HepG2 (cell line): ENCODE data around the gene KLHL36. TPM values are rescaled to one million over a fixed set of nuclear protein-coding genes. Genes with fewer than 3 reads are reported as not detected.

Experiments used
- ARID2 ChIP-seq: sonication (generic); formaldehyde crosslinking; IDR thresholded peaks from 2 replicates; pipeline ENCODE4 v1.8.1; 2022; ENCODE audit warnings: mild to moderate bottlenecking, missing genetic modification reagents, borderline replicate concordance
- CENPT ChIP-seq: sonication (generic); formaldehyde crosslinking; IDR thresholded peaks from 2 replicates; pipeline ENCODE4 v1.8.0; 2022; ENCODE audit warnings: low read depth, mild to moderate bottlenecking, moderate library complexity, missing genetic modification reagents
- ESRRA ChIP-seq: sonication (generic); formaldehyde crosslinking; IDR thresholded peaks from 2 replicates; pipeline ENCODE4 v1.5.1; 2020; ENCODE audit warnings: mild to moderate bottlenecking, low read depth, missing genetic modification reagents
- FOSL2 ChIP-seq: sonication (generic); formaldehyde crosslinking; IDR thresholded peaks from 2 replicates; pipeline ENCODE4 v1.4.0; 2020; ENCODE audit warnings: missing genetic modification reagents
- FOXA3 ChIP-seq: IDR thresholded peaks from 2 replicates; pipeline ENCODE4 v1.6.1; 2016; ENCODE audit warnings: missing genetic modification reagents, missing compliant biosample characterization
- PAF1 ChIP-seq: IDR thresholded peaks from 2 replicates; pipeline ENCODE4 v1.6.1; 2016; ENCODE audit warnings: missing genetic modification reagents, missing compliant biosample characterization
- PHF8 ChIP-seq: sonication (generic); formaldehyde crosslinking; IDR thresholded peaks from 2 replicates; pipeline ENCODE4 v1.5.0; 2020; ENCODE audit warnings: missing genetic modification reagents
- RORA ChIP-seq: sonication (generic); formaldehyde crosslinking; IDR thresholded peaks from 2 replicates; pipeline ENCODE4 v1.5.0; 2020; ENCODE audit warnings: mild to moderate bottlenecking, missing genetic modification reagents, moderate library complexity
- ZFP36L2 ChIP-seq: sonication (generic); formaldehyde crosslinking; IDR thresholded peaks from 2 replicates; pipeline ENCODE4 v1.4.0; 2020; ENCODE audit warnings: missing genetic modification reagents
- ZFY ChIP-seq: sonication (generic); formaldehyde crosslinking; IDR thresholded peaks from 2 replicates; pipeline ENCODE4 v1.4.0; 2020; ENCODE audit warnings: missing genetic modification reagents
- ZNF142 ChIP-seq: sonication (generic); formaldehyde crosslinking; IDR thresholded peaks from 2 replicates; pipeline ENCODE4 v1.4.0; 2020; ENCODE audit warnings: missing genetic modification reagents
- ZNF274 ChIP-seq: sonication (generic); formaldehyde crosslinking; IDR thresholded peaks from 2 replicates; pipeline ENCODE4 v1.5.1; 2020; ENCODE audit warnings: mild to moderate bottlenecking, missing genetic modification reagents
- ZNF513 ChIP-seq: sonication (generic); formaldehyde crosslinking; conservative IDR thresholded peaks from 2 replicates; pipeline ENCODE4 v1.5.0; 2020; ENCODE audit warnings: missing genetic modification reagents
- ZNF567 ChIP-seq: sonication (generic); formaldehyde crosslinking; IDR thresholded peaks from 2 replicates; pipeline ENCODE4 v1.8.1; 2023; ENCODE audit warnings: mild to moderate bottlenecking, missing genetic modification reagents, borderline replicate concordance
- polyA plus RNA-seq, 8 experiments: library from polyadenylated mRNA; depleted of rRNA in 3 of 8; stranded (reverse) in 7 of 8; unstranded in 1 of 8; fragments of >200 nt; fragmentation: Illumina TruSeq in 4 of 8; extraction: Trizol in 4 of 8; gene quantifications; 2 replicates each; pipeline versions ENCODE4 v1.2.1 to v1.2.3, GENCODE V29; 2011 to 2016; ENCODE audit warnings: low read depth in 4 of 8, missing spikeins in 1 of 8, mixed read lengths in 1 of 8; ENCODE audit not compliant: insufficient read depth in 1 of 8
- total RNA-seq, 5 experiments: library from RNA; depleted of rRNA; stranded (reverse); fragments of >200 nt; fragmentation: Illumina TruSeq; extraction: Trizol; gene quantifications; 2 replicates each; pipeline ENCODE4 v1.2.3, GENCODE V29; 2016; ENCODE audit warnings: low read depth in 1 of 5
- TF ChIP-seq, protein P1 (sequence below): sonication (generic); formaldehyde crosslinking; IDR thresholded peaks from 2 replicates; pipeline ENCODE4 v1.5.0; 2020; ENCODE audit warnings: mild to moderate bottlenecking, missing genetic modification reagents
- TF ChIP-seq, protein P2 (sequence below): IDR thresholded peaks from 2 replicates; pipeline ENCODE4 v1.4.0; 2020; ENCODE audit warnings: mild to moderate bottlenecking, missing genetic modification reagents

The KLHL36 gene
- total and polyA plus RNA-seq, 2 of the 13 experiments (the other 11 are each of a cell fraction or from before 2014, with no cell fraction given), result 24.3 to 26.0 TPM

- TF ChIP-seq PAF1 (CRISPR knock-in tag) (no peak), PHF8 (CRISPR knock-in tag) (no peak), ZNF567 (CRISPR knock-in tag) (no peak), ZNF274 (0 out of 2 replicates have a peak, but pooled peaks have one; percentile 71), ZNF142 (CRISPR knock-in tag) (no peak), FOXA3 (CRISPR knock-in tag) (peak; percentile 20; the same call in 1 of the 2 replicates), ZFP36L2 (no peak), FOSL2 (CRISPR knock-in tag) (no peak), ZNF513 (CRISPR knock-in tag) (0 out of 2 replicates have a peak, but pooled peaks have one; percentile 64), ARID2 (CRISPR knock-in tag) (no peak), ESRRA (CRISPR knock-in tag) (no peak), ZFY (peak; percentile 76), CENPT (CRISPR knock-in tag) (no peak), RORA (no peak)
- TF ChIP-seq, protein P1, sequence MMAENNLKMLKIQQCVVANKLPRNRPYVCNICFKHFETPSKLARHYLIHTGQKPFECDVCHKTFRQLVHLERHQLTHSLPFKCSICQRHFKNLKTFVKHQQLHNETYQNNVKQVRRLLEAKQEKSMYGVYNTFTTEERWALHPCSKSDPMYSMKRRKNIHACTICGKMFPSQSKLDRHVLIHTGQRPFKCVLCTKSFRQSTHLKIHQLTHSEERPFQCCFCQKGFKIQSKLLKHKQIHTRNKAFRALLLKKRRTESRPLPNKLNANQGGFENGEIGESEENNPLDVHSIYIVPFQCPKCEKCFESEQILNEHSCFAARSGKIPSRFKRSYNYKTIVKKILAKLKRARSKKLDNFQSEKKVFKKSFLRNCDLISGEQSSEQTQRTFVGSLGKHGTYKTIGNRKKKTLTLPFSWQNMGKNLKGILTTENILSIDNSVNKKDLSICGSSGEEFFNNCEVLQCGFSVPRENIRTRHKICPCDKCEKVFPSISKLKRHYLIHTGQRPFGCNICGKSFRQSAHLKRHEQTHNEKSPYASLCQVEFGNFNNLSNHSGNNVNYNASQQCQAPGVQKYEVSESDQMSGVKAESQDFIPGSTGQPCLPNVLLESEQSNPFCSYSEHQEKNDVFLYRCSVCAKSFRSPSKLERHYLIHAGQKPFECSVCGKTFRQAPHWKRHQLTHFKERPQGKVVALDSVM (CRISPR knock-in tag), result peak; percentile 10; the same call in 1 of the 2 replicates
- TF ChIP-seq, protein P2, sequence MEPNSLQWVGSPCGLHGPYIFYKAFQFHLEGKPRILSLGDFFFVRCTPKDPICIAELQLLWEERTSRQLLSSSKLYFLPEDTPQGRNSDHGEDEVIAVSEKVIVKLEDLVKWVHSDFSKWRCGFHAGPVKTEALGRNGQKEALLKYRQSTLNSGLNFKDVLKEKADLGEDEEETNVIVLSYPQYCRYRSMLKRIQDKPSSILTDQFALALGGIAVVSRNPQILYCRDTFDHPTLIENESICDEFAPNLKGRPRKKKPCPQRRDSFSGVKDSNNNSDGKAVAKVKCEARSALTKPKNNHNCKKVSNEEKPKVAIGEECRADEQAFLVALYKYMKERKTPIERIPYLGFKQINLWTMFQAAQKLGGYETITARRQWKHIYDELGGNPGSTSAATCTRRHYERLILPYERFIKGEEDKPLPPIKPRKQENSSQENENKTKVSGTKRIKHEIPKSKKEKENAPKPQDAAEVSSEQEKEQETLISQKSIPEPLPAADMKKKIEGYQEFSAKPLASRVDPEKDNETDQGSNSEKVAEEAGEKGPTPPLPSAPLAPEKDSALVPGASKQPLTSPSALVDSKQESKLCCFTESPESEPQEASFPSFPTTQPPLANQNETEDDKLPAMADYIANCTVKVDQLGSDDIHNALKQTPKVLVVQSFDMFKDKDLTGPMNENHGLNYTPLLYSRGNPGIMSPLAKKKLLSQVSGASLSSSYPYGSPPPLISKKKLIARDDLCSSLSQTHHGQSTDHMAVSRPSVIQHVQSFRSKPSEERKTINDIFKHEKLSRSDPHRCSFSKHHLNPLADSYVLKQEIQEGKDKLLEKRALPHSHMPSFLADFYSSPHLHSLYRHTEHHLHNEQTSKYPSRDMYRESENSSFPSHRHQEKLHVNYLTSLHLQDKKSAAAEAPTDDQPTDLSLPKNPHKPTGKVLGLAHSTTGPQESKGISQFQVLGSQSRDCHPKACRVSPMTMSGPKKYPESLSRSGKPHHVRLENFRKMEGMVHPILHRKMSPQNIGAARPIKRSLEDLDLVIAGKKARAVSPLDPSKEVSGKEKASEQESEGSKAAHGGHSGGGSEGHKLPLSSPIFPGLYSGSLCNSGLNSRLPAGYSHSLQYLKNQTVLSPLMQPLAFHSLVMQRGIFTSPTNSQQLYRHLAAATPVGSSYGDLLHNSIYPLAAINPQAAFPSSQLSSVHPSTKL, result no peak
Observed at GRCh38 chr16:84617791-84618580, 30.3 kb upstream of the KLHL36 start, which contains the start of gene COTL1 (continued).
